K562 (cell line): Measurements from ENCODE around the gene RPL11. TPM values are rescaled to one million over a fixed set of nuclear protein-coding genes. Genes with fewer than 3 reads are reported as not detected.

ENCODE experiments used
- ATAC-seq: fragments of 200-7000 bp; cut with Tn5 transposase; 3 replicates; pipeline ENCODE4 v1.9.1; 2020; ENCODE audit warnings: moderate library complexity
- BruUV-seq: library from RNA; stranded (reverse); fragments of 400-500 nt; replicated peaks from 2 replicates; lab custom pipeline; 2021; lab: Mats Ljungman, UMichigan
- CTCF ChIA-PET: fragments of 300-600 bp; formaldehyde crosslinking; extraction: SDS; loops from one replicate; lab custom pipeline; 2021; ENCODE audit warnings: low intra/inter-chr PET ratio; lab: Yijun Ruan, JAX
- POLR2A ChIA-PET: fragments of 300-600, 350-650 bp; sonication (Branson Sonifier 250); formaldehyde crosslinking; extraction: SDS; loops from one replicate; lab custom pipeline; 2021; ENCODE audit warnings: antibody characterized with exemption, inconsistent platforms; lab: Yijun Ruan, JAX
- DNase-seq, 4 experiments: peaks; one replicate each; pipeline versions ENCODE4 v3.0.0 to v3.0.0-alpha.2; 2011 to 2018; ENCODE audit warnings: low spot score in 3 of 4, mixed read lengths in 3 of 4; ENCODE audit errors: extremely low read depth in 1 of 4
- FAIRE-seq: peaks from 2 replicates; lab custom pipeline; 2011; peaks lifted over from hg19 to GRCh38; lab: Jason Lieb, UNC
- H2AFZ ChIP-seq: 2 replicates; pipeline ENCODE4 v1.6.0; 2011; ENCODE audit warnings: low read depth, low read length, control low read depth, inconsistent platforms
- H3K27ac ChIP-seq: fragments of 200-600 bp; 3 replicates; pipeline ENCODE4 v1.8.0; 2011; ENCODE audit warnings: low read depth, mild to moderate bottlenecking, control low read depth, inconsistent platforms, low read length, moderate library complexity, mixed read lengths; ENCODE audit errors: extremely low read depth
- H3K27me3 ChIP-seq, 2 experiments: fragments of 300-600 bp in 1 of 2; 2 replicates in 1 of 2; 3 replicates in 1 of 2; pipeline versions ENCODE4 v1.6.0 to v1.8.0; 2011; ENCODE audit warnings: inconsistent platforms in 2 of 2, low read length in 2 of 2, mild to moderate bottlenecking in 1 of 2, mixed read lengths in 1 of 2, moderate library complexity in 1 of 2; ENCODE audit not compliant: control insufficient read depth in 2 of 2, insufficient read depth in 2 of 2
- H3K36me3 ChIP-seq: fragments of 300-600 bp; 3 replicates; pipeline ENCODE4 v1.8.0; 2011; ENCODE audit warnings: mild to moderate bottlenecking, low read length, inconsistent platforms; ENCODE audit not compliant: control insufficient read depth, insufficient read depth
- H3K4me1 ChIP-seq, 2 experiments: fragments of 200-600 bp in 1 of 2; replicated peaks in 1 of 2; 2 replicates in 1 of 2; 3 replicates in 1 of 2; pipeline versions ENCODE4 v1.5.1 to v1.8.0; 2011; ENCODE audit warnings: inconsistent platforms in 2 of 2, low read length in 2 of 2, mild to moderate bottlenecking in 1 of 2, mixed read lengths in 1 of 2, moderate library complexity in 1 of 2; ENCODE audit not compliant: control insufficient read depth in 2 of 2, insufficient read depth in 2 of 2
- H3K4me2 ChIP-seq: 2 replicates; pipeline ENCODE4 v1.6.1; 2011; ENCODE audit warnings: low read length, control low read depth, inconsistent platforms, mixed read lengths; ENCODE audit not compliant: insufficient read depth
- H3K4me3 ChIP-seq: fragments of 200-600 bp; sonication (generic), shearing (Covaris generic); 2 replicates; pipeline ENCODE4 v1.5.1; 2016; ENCODE audit warnings: control low read depth, inconsistent platforms
- H3K79me2 ChIP-seq: fragments of 200-600 bp; 3 replicates; pipeline ENCODE4 v1.8.0; 2011; ENCODE audit warnings: low read length, inconsistent platforms; ENCODE audit not compliant: control insufficient read depth, insufficient read depth
- H3K9ac ChIP-seq, 2 experiments: 2 replicates each; pipeline versions ENCODE4 v1.6.0 to v1.6.1; 2011; ENCODE audit warnings: low read depth in 2 of 2, low read length in 2 of 2, control low read depth in 1 of 2, inconsistent platforms in 1 of 2, mild to moderate bottlenecking in 1 of 2, mixed read lengths in 1 of 2; ENCODE audit not compliant: insufficient read depth in 1 of 2
- H3K9me1 ChIP-seq: one replicate; pipeline ENCODE4 v1.6.0; 2011; ENCODE audit warnings: inconsistent platforms, mild to moderate bottlenecking, low read length, moderate library complexity; ENCODE audit not compliant: control insufficient read depth, insufficient read depth
- H3K9me3 ChIP-seq: replicated peaks from 2 replicates; pipeline ENCODE4 v1.5.1; 2011; ENCODE audit warnings: low read depth, low read length, inconsistent platforms; ENCODE audit not compliant: control insufficient read depth, insufficient read depth
- H4K20me1 ChIP-seq: replicated peaks from 2 replicates; pipeline ENCODE4 v1.6.1; 2011; ENCODE audit warnings: low read length, inconsistent platforms, mixed read lengths; ENCODE audit not compliant: control insufficient read depth, insufficient read depth
- C11orf30 ChIP-seq: fragments of 450-650 bp; IDR thresholded peaks from 2 replicates; pipeline ENCODE4 v1.6.1; 2016; ENCODE audit warnings: low read depth, mild to moderate bottlenecking
- FOXK1 ChIP-seq: sonication (generic); formaldehyde crosslinking; IDR thresholded peaks from 2 replicates; pipeline ENCODE4 v1.8.0; 2022; ENCODE audit warnings: missing genetic modification reagents, mild to moderate bottlenecking, borderline replicate concordance
- FOXP1 ChIP-seq: sonication (generic); formaldehyde crosslinking; IDR thresholded peaks from 2 replicates; pipeline ENCODE4 v1.8.0; 2022; ENCODE audit warnings: mild to moderate bottlenecking, missing genetic modification reagents
- ILF3 ChIP-seq: fragments of 450-650 bp; IDR thresholded peaks from 2 replicates; pipeline ENCODE4 v1.6.1; 2018; ENCODE audit warnings: antibody characterized with exemption, mild to moderate bottlenecking, moderate library complexity, borderline replicate concordance
- KHSRP ChIP-seq: fragments of 450-650 bp; IDR thresholded peaks from 2 replicates; pipeline ENCODE4 v1.6.1; 2017
- KLF1 ChIP-seq: fragments of 450-650 bp; IDR thresholded peaks from 2 replicates; pipeline ENCODE4 v1.6.1; 2016; ENCODE audit warnings: missing genetic modification characterization, missing compliant biosample characterization
- MEIS2 ChIP-seq: fragments of 450-650 bp; IDR thresholded peaks from 2 replicates; pipeline ENCODE4 v1.6.1; 2014; ENCODE audit warnings: mild to moderate bottlenecking; ENCODE audit not compliant: partially characterized antibody
- MTA1 ChIP-seq: fragments of 450-650 bp; IDR thresholded peaks from 2 replicates; pipeline ENCODE4 v1.6.1; 2017; ENCODE audit warnings: borderline replicate concordance
- POLR2A ChIP-seq: fragments of 450-650 bp; conservative IDR thresholded peaks from 2 replicates; pipeline ENCODE4 v1.6.1; 2016
- RBM22 ChIP-seq: fragments of 200-400 bp; formaldehyde crosslinking; IDR thresholded peaks from 2 replicates; pipeline ENCODE4 v1.6.1; 2018; ENCODE audit warnings: low read length, low read depth; ENCODE audit not compliant: poor library complexity, severe bottlenecking
- TBP ChIP-seq: optimal IDR thresholded peaks from 2 replicates; pipeline ENCODE3; 2011; ENCODE audit warnings: low read depth, low read length, improper control_type of control experiment
- ZNF589 ChIP-seq: fragments of 200-800 bp; sonication (Bioruptor generic); IDR thresholded peaks from 2 replicates; pipeline ENCODE4 v1.6.1; 2016; ENCODE audit warnings: low read depth, missing genetic modification characterization, missing compliant biosample characterization
- WGBS: fragments of 100-300 bp; shearing (Covaris generic); methylation state at CpG from one replicate; pipeline ENCODE4 v1.1.6; 2016; ENCODE audit warnings: low coverage, mixed read lengths; ENCODE audit not compliant: insufficient coverage; ENCODE audit errors: missing lambda C conversion rate; 5-methylcytosine and 5-hydroxymethylcytosine counted together
- in situ Hi-C: fragments of 300-500 bp; cut with MboI; formaldehyde crosslinking; loops from 4 replicates; pipeline ENCODE4 v1.15.0; 2018; ENCODE audit warnings: inconsistent platforms, mixed read lengths
- intact Hi-C: fragments of 100-400 bp; cut with micrococcal nuclease; formaldehyde crosslinking; loops from 2 replicates; pipeline ENCODE4 v1.14.2; 2022
- polyA plus RNA-seq, 8 experiments: library from polyadenylated mRNA; depleted of rRNA in 4 of 8; stranded (reverse) in 5 of 8; unstranded in 3 of 8; fragments of >200 nt; fragmentation: Nextera tagmentation in 2 of 8; fragmentation: Illumina TruSeq in 1 of 8; extraction: Ambion mirVana in 2 of 8; extraction: Trizol in 1 of 8; gene quantifications; 2 replicates each; pipeline versions ENCODE4 v1.2.1 to v1.2.3, GENCODE V29; 2011 to 2014; ENCODE audit warnings: inconsistent platforms in 1 of 8, missing spikeins in 1 of 8
- total RNA-seq, 7 experiments: library from RNA; depleted of rRNA in 6 of 7; stranded (reverse); fragments of >200 nt in 6 of 7; fragmentation: Illumina TruSeq in 2 of 7; extraction: Trizol in 2 of 7; gene quantifications; 2 replicates each; pipeline versions ENCODE4 v1.2.1 to v1.2.3, GENCODE V29; 2011 to 2021; ENCODE audit warnings: low replicate concordance in 1 of 7
- TF ChIP-seq, protein P1 (sequence below): sonication (generic); formaldehyde crosslinking; IDR thresholded peaks from 2 replicates; pipeline ENCODE4 v1.9.0; 2022; ENCODE audit warnings: mild to moderate bottlenecking, missing genetic modification reagents
- TF ChIP-seq, protein P2 (sequence below): fragments of 450-650 bp; formaldehyde crosslinking; IDR thresholded peaks from 2 replicates; pipeline ENCODE4 v1.4.0; 2020; ENCODE audit warnings: mild to moderate bottlenecking, mixed read lengths
- TF ChIP-seq, protein P3 (sequence below): fragments of 150-350 bp; IDR thresholded peaks from 2 replicates; pipeline ENCODE4 v1.6.1; 2014; ENCODE audit warnings: low read depth, mild to moderate bottlenecking, low read length, borderline replicate concordance
- TF ChIP-seq, protein P4 (sequence below): sonication (generic); formaldehyde crosslinking; IDR thresholded peaks from 2 replicates; pipeline ENCODE4 v1.8.0; 2023; ENCODE audit warnings: mild to moderate bottlenecking, missing genetic modification reagents

RPL11 gene
- total and polyA plus RNA-seq, 9 of the 15 experiments (the other 6 are each of a cell fraction or from before 2014, with no cell fraction given), result 1,781 to 4,526 (median 3,111) TPM

DNA sequence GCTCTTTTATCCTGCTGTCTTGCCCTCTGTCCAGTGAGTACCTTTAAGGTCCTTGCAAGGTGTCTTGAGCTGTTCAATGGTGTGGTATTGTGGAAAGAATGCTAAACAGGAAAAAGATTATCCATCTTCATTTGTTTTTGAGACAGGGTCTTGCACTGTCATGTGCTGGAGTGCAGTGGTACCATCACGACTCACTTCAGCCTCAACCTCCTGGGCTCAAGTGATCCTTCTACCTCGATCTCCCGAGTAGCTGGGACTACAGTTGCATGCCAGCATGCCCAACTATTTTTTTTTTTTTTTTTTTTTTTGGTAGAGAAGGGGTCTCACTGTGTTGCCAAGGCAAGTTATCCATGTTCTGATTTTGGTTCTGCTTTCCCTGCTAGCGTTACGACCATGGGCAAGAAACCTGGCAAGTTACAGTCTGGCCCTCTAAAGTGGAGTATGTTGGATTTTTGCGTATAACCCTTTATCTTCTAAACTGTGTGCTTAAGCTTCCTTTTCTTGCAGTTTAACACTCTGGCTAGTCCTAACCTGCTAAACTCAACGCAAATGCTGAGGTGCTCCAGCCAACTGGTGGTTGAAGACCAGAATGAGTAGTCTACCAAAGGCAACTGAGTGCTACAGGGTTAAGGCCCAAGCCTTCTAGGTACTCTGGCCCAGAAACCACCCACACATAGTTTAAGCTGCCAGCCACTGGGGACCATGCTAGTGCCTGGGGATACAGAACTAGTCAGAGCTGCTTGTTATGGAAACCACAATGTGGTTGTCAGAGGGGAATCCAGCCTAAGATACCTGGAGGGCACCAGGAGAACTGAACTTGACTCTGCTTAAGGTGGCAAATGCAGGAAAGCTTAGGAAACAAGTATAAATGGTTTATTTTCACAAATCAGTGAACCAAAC lies 7.9 kb downstream of the RPL11 start:
- POLR2A ChIA-PET, result interaction anchor here (0.6 to 3.8 kb wide), 6 partner anchors 8 to 255 kb away, joined by 3 to 24 read pairs (median 4); partner anchors contain the start of gene RPL11
- Histone ChIP-seq H3K4me2 (no peak overlapping the region), H3K27ac (no peak overlapping the region), H3K79me2 (peaks cover 74% of the 10 kb centered on the region), H4K20me1 (peaks cover 46% of the 10 kb centered on the region), H3K9me3 (no peaks in the 10 kb centered on the region), H3K36me3 (peaks cover 96% of the 10 kb centered on the region), H3K9ac (peak overlapping the region in 1 of 2 experiments; percentile 18; a peak in 1 of 4 replicates), H3K4me3 (no peak overlapping the region), H3K4me1 (peaks cover 11 to 21% of the 10 kb centered on the region in 2 experiments; a peak in 4 of 5 replicates), H3K27me3 (no peaks in the 10 kb centered on the region), H2AFZ (no peak overlapping the region), H3K9me1 (peaks cover 6% of the 10 kb centered on the region)
- FAIRE-seq, result no peak
- CTCF ChIA-PET, result no interaction called here
- whole genome bisulfite sequencing, result 90% methylated on average over 7 of the region's 7 CpGs
- in situ Hi-C loops (no loop called here), intact Hi-C loops (no loop called here)
- DNase-seq, result no peak
- ATAC-seq, result no peak; the same call in 1 of the 3 replicates
- no TSS peak for BruUV-seq
- TF ChIP-seq C11orf30 (no peak), FOXP1 (CRISPR knock-in tag) (no peak), KLF1 (tag) (no peak), ILF3 (no peak), TBP (no peak), POLR2A (0 out of 2 replicates have a peak, but pooled peaks have one; percentile 25), KHSRP (no peak), ZNF589 (CRISPR knock-in tag) (no peak), MEIS2 (no peak), RBM22 (no peak), MTA1 (no peak), FOXK1 (CRISPR knock-in tag) (no peak)
- TF ChIP-seq, protein P1, sequence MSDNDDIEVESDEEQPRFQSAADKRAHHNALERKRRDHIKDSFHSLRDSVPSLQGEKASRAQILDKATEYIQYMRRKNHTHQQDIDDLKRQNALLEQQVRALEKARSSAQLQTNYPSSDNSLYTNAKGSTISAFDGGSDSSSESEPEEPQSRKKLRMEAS (CRISPR knock-in tag), result no peak
- TF ChIP-seq, protein P2, sequence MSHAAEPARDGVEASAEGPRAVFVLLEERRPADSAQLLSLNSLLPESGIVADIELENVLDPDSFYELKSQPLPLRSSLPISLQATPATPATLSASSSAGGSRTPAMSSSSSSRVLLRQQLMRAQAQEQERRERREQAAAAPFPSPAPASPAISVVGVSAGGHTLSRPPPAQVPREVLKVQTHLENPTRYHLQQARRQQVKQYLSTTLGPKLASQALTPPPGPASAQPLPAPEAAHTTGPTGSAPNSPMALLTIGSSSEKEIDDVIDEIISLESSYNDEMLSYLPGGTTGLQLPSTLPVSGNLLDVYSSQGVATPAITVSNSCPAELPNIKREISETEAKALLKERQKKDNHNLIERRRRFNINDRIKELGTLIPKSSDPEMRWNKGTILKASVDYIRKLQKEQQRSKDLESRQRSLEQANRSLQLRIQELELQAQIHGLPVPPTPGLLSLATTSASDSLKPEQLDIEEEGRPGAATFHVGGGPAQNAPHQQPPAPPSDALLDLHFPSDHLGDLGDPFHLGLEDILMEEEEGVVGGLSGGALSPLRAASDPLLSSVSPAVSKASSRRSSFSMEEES (CRISPR knock-in tag), result no peak
- TF ChIP-seq, protein P3, sequence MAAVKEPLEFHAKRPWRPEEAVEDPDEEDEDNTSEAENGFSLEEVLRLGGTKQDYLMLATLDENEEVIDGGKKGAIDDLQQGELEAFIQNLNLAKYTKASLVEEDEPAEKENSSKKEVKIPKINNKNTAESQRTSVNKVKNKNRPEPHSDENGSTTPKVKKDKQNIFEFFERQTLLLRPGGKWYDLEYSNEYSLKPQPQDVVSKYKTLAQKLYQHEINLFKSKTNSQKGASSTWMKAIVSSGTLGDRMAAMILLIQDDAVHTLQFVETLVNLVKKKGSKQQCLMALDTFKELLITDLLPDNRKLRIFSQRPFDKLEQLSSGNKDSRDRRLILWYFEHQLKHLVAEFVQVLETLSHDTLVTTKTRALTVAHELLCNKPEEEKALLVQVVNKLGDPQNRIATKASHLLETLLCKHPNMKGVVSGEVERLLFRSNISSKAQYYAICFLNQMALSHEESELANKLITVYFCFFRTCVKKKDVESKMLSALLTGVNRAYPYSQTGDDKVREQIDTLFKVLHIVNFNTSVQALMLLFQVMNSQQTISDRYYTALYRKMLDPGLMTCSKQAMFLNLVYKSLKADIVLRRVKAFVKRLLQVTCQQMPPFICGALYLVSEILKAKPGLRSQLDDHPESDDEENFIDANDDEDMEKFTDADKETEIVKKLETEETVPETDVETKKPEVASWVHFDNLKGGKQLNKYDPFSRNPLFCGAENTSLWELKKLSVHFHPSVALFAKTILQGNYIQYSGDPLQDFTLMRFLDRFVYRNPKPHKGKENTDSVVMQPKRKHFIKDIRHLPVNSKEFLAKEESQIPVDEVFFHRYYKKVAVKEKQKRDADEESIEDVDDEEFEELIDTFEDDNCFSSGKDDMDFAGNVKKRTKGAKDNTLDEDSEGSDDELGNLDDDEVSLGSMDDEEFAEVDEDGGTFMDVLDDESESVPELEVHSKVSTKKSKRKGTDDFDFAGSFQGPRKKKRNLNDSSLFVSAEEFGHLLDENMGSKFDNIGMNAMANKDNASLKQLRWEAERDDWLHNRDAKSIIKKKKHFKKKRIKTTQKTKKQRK, result no peak
- TF ChIP-seq, protein P4, sequence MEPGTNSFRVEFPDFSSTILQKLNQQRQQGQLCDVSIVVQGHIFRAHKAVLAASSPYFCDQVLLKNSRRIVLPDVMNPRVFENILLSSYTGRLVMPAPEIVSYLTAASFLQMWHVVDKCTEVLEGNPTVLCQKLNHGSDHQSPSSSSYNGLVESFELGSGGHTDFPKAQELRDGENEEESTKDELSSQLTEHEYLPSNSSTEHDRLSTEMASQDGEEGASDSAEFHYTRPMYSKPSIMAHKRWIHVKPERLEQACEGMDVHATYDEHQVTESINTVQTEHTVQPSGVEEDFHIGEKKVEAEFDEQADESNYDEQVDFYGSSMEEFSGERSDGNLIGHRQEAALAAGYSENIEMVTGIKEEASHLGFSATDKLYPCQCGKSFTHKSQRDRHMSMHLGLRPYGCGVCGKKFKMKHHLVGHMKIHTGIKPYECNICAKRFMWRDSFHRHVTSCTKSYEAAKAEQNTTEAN (CRISPR knock-in tag), result no peak
